Thyroid gland (tissue), 4 donors: Measurements from ENCODE around the gene PCBP3.
"Not testable (repeated sequence)": the region's sequence is repeated elsewhere in the genome, so short reads cannot be mapped to it uniquely, and the experiment has no call there.

Experiments
- POLR2A ChIP-seq, 2 donors: fragments of 450-650 bp; IDR thresholded peaks; one replicate each; pipeline ENCODE4 v1.6.1; 2017; ENCODE audit warnings: antibody characterized with exemption in 2 of 2, mild to moderate bottlenecking in 2 of 2, moderate library complexity in 1 of 2
- TF ChIP-seq, protein P1 (sequence below), 6 experiments: fragments of 200-600 bp in 3 of 6; fragments of 450-650 bp in 3 of 6; sonication (generic) in 3 of 6; IDR thresholded peaks; one replicate each; pipeline ENCODE4 v1.5.1; 2016 to 2019; ENCODE audit warnings: antibody characterized with exemption in 6 of 6, mild to moderate bottlenecking in 2 of 6, inconsistent platforms in 1 of 6, moderate library complexity in 1 of 6

DNA sequence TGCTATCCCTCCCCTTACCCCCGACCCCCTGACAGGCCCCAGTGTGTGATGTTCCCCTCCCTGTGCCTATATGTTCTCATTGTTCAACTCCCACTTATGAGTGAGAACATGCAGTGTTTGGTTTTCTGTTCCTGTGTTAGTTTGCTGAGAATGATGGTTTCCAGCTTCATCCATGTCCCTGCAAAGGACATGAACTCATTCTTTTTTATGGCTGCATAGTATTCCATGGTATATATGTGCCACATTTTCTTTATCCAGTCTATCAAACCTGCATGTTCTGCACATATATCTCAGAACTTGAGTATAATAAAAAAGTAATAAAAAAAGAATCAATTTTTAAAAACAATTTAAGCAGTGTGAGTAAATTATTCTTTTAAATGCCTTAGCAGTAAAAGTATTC, 76.7 kb downstream of the PCBP3 start:
- TF ChIP-seq, protein P1, sequence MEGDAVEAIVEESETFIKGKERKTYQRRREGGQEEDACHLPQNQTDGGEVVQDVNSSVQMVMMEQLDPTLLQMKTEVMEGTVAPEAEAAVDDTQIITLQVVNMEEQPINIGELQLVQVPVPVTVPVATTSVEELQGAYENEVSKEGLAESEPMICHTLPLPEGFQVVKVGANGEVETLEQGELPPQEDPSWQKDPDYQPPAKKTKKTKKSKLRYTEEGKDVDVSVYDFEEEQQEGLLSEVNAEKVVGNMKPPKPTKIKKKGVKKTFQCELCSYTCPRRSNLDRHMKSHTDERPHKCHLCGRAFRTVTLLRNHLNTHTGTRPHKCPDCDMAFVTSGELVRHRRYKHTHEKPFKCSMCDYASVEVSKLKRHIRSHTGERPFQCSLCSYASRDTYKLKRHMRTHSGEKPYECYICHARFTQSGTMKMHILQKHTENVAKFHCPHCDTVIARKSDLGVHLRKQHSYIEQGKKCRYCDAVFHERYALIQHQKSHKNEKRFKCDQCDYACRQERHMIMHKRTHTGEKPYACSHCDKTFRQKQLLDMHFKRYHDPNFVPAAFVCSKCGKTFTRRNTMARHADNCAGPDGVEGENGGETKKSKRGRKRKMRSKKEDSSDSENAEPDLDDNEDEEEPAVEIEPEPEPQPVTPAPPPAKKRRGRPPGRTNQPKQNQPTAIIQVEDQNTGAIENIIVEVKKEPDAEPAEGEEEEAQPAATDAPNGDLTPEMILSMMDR (IDR thresholded peaks at IDR 0.05) = not testable (repeated sequence)
- TF ChIP-seq POLR2A (IDR thresholded peaks at IDR 0.05) = not testable (repeated sequence)
